ENCODE data around the gene LYPD6B. TPM values are rescaled to one million over a fixed set of nuclear protein-coding genes. Genes with fewer than 3 reads are reported as not detected.

Gene LYPD6B
- total and polyA plus RNA-seq, 2 experiments from 2014 or later: 1.7 to 3.6 TPM

DNA sequence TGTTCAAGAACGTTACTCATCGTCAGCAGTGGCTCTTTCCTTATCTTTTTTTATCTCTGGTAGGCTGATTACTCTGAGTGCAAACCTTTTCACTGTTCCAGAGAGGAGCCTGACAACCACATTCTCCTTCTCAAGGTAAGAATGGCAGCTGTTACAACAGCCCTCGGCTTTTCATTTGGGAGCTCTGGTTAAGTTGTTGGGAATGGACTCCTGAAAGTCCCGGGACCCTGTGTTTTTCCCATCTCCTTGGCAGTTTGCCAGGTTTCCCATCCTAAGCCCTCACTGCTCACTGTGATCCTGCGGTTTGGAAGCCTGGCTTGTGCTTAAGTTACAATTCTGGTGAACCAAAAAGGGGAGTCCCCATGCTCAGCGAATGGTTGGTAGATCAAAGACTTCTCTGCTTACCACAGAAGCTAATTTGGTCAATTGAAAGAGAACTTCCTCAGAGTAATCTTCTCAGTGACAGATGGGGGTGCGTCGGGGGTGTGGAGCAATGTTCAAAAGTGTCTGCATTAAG, 122.3 kb downstream of the LYPD6B start:
- Mint-ChIP-seq H3K9me3 (no peaks in the 10 kb centered on the region; the same call in 2 of the 3 replicates), H3K4me1 (peaks cover 48% of the 10 kb centered on the region), H3K4me3 (no peak overlapping the region), H3K27me3 (ENCODE audit: insufficient read depth, low read depth, poor library complexity) (no peaks in the 10 kb centered on the region), H3K36me3 (ENCODE audit: low read depth) (no peaks in the 10 kb centered on the region), H3K27ac (no peak overlapping the region)
- no peak overlapping the region for H3K4me2 ChIP-seq
- H3K79me2 ChIP-seq (replicated peaks; ENCODE audit: insufficient read depth): no peaks in the 10 kb centered on the region
- DNase-seq (ENCODE audit: low spot score): no peak
- H3K9me2 ChIP-seq (ENCODE audit: insufficient read depth): no peaks in the 10 kb centered on the region
- no peak overlapping the region for H3K27ac ChIP-seq (ENCODE audit: low read depth)
- H3K4me1 ChIP-seq (ENCODE audit: insufficient read depth): peaks cover 14% of the 10 kb centered on the region; the same call in 1 of the 2 replicates
- H3F3A ChIP-seq (replicated peaks; ENCODE audit: low read depth): no peaks in the 10 kb centered on the region
- no peak for TF ChIP-seq CTCF (conservative IDR thresholded peaks at IDR 0.05; ENCODE audit: low read depth in 2 of 2)
- no peak for TF ChIP-seq JUNB (IDR thresholded peaks at IDR 0.05; ENCODE audit: unreplicated experiment)
- no peak for TF ChIP-seq ZNF462 (CRISPR knock-in tag; IDR thresholded peaks at IDR 0.05)
- TF ChIP-seq STAT1 (IDR thresholded peaks at IDR 0.05; ENCODE audit: unreplicated experiment): no peak
- TF ChIP-seq NANOG (IDR thresholded peaks at IDR 0.05; ENCODE audit: borderline replicate concordance): no peak
- no peak for TF ChIP-seq EZH2 (IDR thresholded peaks at IDR 0.05; ENCODE audit: low read depth, unreplicated experiment)
- no peak for TF ChIP-seq ZNF114 (CRISPR knock-in tag; IDR thresholded peaks at IDR 0.05)
- no peak for TF ChIP-seq POLR2AphosphoS5 (IDR thresholded peaks at IDR 0.05; ENCODE audit: low read depth)
- H4K20me1 ChIP-seq (replicated peaks; ENCODE audit: insufficient read depth): no peaks in the 10 kb centered on the region; the same call in 1 of the 2 replicates
- ATAC-seq: no peak
- H3K4me3 ChIP-seq: no peak overlapping the region
- H2AFZ ChIP-seq: no peak overlapping the region; the same call in 1 of the 2 replicates
- H3K36me3 ChIP-seq (ENCODE audit: insufficient read depth): no peaks in the 10 kb centered on the region
- no peaks in the 10 kb centered on the region for H3K27me3 ChIP-seq (ENCODE audit: insufficient read depth)
